Gastrocnemius medialis (tissue), 4 donors: ENCODE measurements around the gene SCARB2. TPM values are rescaled to one million over a fixed set of nuclear protein-coding genes. Genes with fewer than 3 reads are reported as not detected.

Experiments
- ATAC-seq, 2 donors: fragments of 150-250 bp; one replicate each; pipeline ENCODE4 v1.9.1; 2016
- DNase-seq, 2 donors: peaks; one replicate each; pipeline ENCODE4 v3.0.0-alpha.2; 2019
- H3K27ac ChIP-seq, 4 donors: fragments of 200-600 bp; sonication (generic); 1 replicate in 1 of 4; 2 replicates in 3 of 4; pipeline ENCODE4 v1.5.1; 2016 to 2018; ENCODE audit warnings: mild to moderate bottlenecking in 2 of 4, moderate library complexity in 1 of 4
- H3K27me3 ChIP-seq, 3 donors: fragments of 200-600 bp; sonication (generic) in 2 of 3; 1 replicate in 1 of 3; 2 replicates in 2 of 3; pipeline versions ENCODE4 v1.5.1 to v1.6.0; 2016 to 2019; ENCODE audit warnings: mild to moderate bottlenecking in 1 of 3, moderate library complexity in 1 of 3
- H3K36me3 ChIP-seq, 2 donors: fragments of 200-600 bp; sonication (generic) in 1 of 2; one replicate each; pipeline ENCODE4 v1.5.1; 2017 to 2018
- H3K4me1 ChIP-seq, 2 donors: fragments of 200-600 bp; sonication (generic) in 1 of 2; one replicate each; pipeline ENCODE4 v1.5.1; 2016 to 2017; ENCODE audit warnings: mild to moderate bottlenecking in 2 of 2
- H3K4me3 ChIP-seq, 4 donors: fragments of 200-600 bp; sonication (generic) in 3 of 4; 1 replicate in 1 of 4; 2 replicates in 3 of 4; pipeline ENCODE4 v1.5.1; 2016 to 2019; ENCODE audit warnings: mild to moderate bottlenecking in 2 of 4
- H3K9me3 ChIP-seq, 3 donors: fragments of 200-600 bp; sonication (generic) in 2 of 3; 1 replicate in 1 of 3; 2 replicates in 2 of 3; pipeline ENCODE4 v1.5.1; 2016 to 2019
- POLR2A ChIP-seq, 2 donors: fragments of 450-650 bp; IDR thresholded peaks; one replicate each; pipeline ENCODE4 v1.6.1; 2017; ENCODE audit warnings: antibody characterized with exemption in 2 of 2, mild to moderate bottlenecking in 2 of 2, moderate library complexity in 2 of 2
- in situ Hi-C, 4 donors: fragments of 200-750 bp; cut with MboI; loops; one replicate each; pipeline versions ENCODE4 v1.15.0 to v1.8.0; 2017; ENCODE audit warnings: low sequenced_read_pairs in 4 of 4
- intact Hi-C: fragments of 100-400 bp; cut with DNase I; formaldehyde crosslinking; loops from one replicate; pipeline ENCODE4 v1.15.1; 2023; ENCODE audit warnings: low total_unique reads
- total RNA-seq, 4 donors: library from RNA; depleted of rRNA; stranded (reverse); fragments of >200 nt; gene quantifications; one replicate each; pipeline versions ENCODE4 v1.1.0 to v1.2.3, GENCODE V29; 2016
- TF ChIP-seq, protein P1 (sequence below), 5 experiments: fragments of 450-650 bp in 3 of 5; fragments of 200-600 bp in 2 of 5; sonication (generic) in 2 of 5; IDR thresholded peaks in 4 of 5; conservative IDR thresholded peaks in 1 of 5; 1 replicate in 4 of 5; 2 replicates in 1 of 5; pipeline ENCODE4 v1.5.1; 2016 to 2019; ENCODE audit warnings: antibody characterized with exemption in 5 of 5, mild to moderate bottlenecking in 3 of 5, moderate library complexity in 3 of 5

Gene SCARB2
- total RNA-seq, 4 donors from 2014 or later: 91.3 to 292 (median 186) TPM

DNA sequence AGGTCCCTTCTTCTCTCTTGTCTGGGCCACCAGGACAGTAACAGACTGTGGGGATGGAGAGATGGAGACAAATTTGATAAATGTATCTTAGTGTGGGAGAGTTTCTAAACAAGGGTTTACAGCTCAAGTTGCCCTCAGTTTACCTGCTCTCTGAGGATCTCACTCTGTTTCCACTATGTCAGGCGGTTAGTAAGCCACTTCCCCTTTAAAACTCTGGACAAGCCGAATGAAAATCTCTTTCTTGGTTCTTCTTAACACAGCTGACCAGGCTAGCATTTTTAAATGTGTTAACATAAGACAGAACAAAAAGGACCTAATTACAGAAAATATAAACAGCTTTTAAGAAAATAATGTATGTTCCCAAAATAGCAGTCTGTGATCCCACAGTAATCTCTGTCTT, 2.9 kb upstream of the SCARB2 start:
- H3K36me3 ChIP-seq: no peaks in the 10 kb centered on the region
- TF ChIP-seq POLR2A (IDR thresholded peaks at IDR 0.05): no peak
- TF ChIP-seq, protein P1, sequence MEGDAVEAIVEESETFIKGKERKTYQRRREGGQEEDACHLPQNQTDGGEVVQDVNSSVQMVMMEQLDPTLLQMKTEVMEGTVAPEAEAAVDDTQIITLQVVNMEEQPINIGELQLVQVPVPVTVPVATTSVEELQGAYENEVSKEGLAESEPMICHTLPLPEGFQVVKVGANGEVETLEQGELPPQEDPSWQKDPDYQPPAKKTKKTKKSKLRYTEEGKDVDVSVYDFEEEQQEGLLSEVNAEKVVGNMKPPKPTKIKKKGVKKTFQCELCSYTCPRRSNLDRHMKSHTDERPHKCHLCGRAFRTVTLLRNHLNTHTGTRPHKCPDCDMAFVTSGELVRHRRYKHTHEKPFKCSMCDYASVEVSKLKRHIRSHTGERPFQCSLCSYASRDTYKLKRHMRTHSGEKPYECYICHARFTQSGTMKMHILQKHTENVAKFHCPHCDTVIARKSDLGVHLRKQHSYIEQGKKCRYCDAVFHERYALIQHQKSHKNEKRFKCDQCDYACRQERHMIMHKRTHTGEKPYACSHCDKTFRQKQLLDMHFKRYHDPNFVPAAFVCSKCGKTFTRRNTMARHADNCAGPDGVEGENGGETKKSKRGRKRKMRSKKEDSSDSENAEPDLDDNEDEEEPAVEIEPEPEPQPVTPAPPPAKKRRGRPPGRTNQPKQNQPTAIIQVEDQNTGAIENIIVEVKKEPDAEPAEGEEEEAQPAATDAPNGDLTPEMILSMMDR (IDR thresholded peaks at IDR 0.05 in 4 of 5, conservative IDR thresholded peaks at IDR 0.05 in 1 of 5): no peak
- ATAC-seq: no peak
- H3K27me3 ChIP-seq: no peaks in the 10 kb centered on the region
- intact Hi-C loops (loop anchor here (10.0 kb wide), 2 partner anchors 492 to 858 kb away; partner anchors contain the start of genes CCNI and USO1), in situ Hi-C loops (no loop called here)
- H3K9me3 ChIP-seq: no peaks in the 10 kb centered on the region
- H3K27ac ChIP-seq: peak overlapping the region; percentile 90 to 97 (median 96)
- no peak for DNase-seq
- H3K4me3 ChIP-seq: no peak overlapping the region
- H3K4me1 ChIP-seq: peaks cover 66 to 69% of the 10 kb centered on the region in 2 donors

DNA sequence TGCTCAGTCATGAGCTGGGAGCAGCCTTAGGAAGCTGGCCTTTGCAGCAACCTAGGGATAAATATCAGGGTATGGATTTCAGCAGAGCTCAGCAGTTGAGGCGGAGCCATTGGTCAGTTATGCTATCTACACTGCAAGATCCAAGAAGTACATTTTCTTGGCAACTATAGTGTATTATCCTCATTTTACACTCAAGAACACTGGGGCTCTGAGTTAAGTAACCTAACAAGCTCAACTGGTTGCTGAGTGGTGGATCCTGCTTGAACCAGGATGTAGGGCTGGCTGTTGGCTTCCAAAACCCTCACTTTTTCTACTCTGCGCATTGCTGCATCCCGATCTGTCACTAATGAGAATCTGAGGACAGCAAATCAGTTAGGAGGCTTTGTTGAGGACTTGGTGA, 1.5 kb upstream of the SCARB2 start:
- intact Hi-C loops: loop anchor here (2.0 to 10.0 kb wide), 3 partner anchors 16 to 860 kb away; partner anchors contain the start of genes CCNI and USO1
- Histone ChIP-seq H3K27ac (peak overlapping the region; percentile 90 to 97 (median 96)), H3K9me3 (no peaks in the 10 kb centered on the region), H3K4me3 (peak overlapping the region in 2 of 4 donors; percentile 57 to 71), H3K36me3 (no peaks in the 10 kb centered on the region), H3K4me1 (peaks cover 80 to 81% of the 10 kb centered on the region in 2 donors), H3K27me3 (no peaks in the 10 kb centered on the region)
- TF ChIP-seq, protein P1 (IDR thresholded peaks at IDR 0.05 in 4 of 5, conservative IDR thresholded peaks at IDR 0.05 in 1 of 5): no peak
- no peak for TF ChIP-seq POLR2A (IDR thresholded peaks at IDR 0.05)
- ATAC-seq: peak; percentile 41 to 44
- peak; percentile 40 to 68 for DNase-seq
- in situ Hi-C loops: no loop called here

DNA sequence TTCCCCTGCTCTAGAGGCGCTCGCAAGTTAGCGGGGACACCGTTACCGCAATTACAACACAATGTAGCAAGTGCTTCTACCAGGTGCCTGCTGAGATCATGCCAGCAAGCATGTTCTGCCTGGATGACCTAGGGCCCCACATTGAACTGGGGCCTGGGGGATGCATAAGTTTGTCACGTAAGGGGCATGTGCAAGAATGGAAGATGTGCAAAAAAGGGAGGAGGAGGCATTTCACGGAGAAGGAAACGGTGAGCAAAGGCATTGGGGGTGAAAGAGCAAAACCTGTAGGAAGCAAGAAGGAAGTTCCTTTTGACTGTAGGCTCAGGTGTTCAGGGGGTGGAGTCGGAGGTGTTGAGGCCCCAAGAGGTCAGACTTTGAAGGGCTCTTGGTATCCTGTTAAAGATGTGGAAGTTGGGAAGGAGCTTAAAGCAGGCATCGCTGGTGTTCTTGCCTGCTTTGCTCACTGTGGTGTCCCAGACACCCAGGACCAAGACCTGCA, 602 bp upstream of the SCARB2 start:
- peak overlapping the region; percentile 90 to 97 (median 96) for H3K27ac ChIP-seq
- H3K36me3 ChIP-seq: no peaks in the 10 kb centered on the region
- no peak for DNase-seq
- peaks cover 81 to 82% of the 10 kb centered on the region in 2 donors for H3K4me1 ChIP-seq
- in situ Hi-C loops: no loop called here
- no peak for TF ChIP-seq POLR2A (IDR thresholded peaks at IDR 0.05)
- TF ChIP-seq, protein P1 (IDR thresholded peaks at IDR 0.05 in 4 of 5, conservative IDR thresholded peaks at IDR 0.05 in 1 of 5): peak in 1 of 5 experiments; percentile 5
- intact Hi-C loops: loop anchor here (2.0 to 10.0 kb wide), 3 partner anchors 15 to 861 kb away; partner anchors contain the start of genes CCNI and USO1
- ATAC-seq: peak; percentile 32 to 61
- no peaks in the 10 kb centered on the region for H3K9me3 ChIP-seq
- H3K27me3 ChIP-seq: no peaks in the 10 kb centered on the region
- peak overlapping the region; percentile 49 to 83 (median 64) for H3K4me3 ChIP-seq

DNA sequence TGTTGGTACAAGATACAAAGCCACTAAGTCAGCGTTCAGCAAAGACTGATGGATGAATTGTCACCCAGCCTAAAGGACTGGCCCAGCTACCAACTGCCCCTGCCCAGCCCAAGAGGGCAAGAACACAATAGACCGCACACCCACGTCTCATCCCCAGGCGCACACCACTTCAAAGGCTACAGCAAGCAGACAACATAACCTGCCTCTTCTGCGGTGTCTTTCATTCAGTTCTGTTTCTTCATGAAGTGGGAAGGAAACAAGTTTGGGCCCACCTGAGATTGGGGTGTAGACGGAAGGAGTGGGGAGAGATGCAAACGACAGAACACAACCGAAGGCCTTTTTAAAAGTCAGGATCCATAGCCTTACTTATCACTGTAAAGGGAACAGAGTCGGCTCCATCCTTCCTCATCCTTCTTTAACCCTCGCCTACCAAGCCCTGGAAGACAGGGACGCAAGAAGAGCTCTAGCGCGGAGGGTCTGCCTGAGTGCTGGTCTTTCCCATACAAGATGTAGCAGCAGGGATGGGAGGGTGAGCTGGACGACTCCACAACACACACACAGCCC, 691 bp downstream of the SCARB2 start:
- peak; percentile 3 to 34 for ATAC-seq
- peaks cover 82 to 83% of the 10 kb centered on the region in 2 donors for H3K4me1 ChIP-seq
- intact Hi-C loops: loop anchor here (10.0 kb wide), 2 partner anchors 488 to 862 kb away; partner anchors contain the start of genes CCNI and USO1

More for the DNA sequence above, 691 bp downstream of the SCARB2 start:
- H3K27me3 ChIP-seq: no peaks in the 10 kb centered on the region
- in situ Hi-C loops: no loop called here
- DNase-seq: no peak
- H3K4me3 ChIP-seq: peak overlapping the region; percentile 71 to 98 (median 86)
- peak overlapping the region; percentile 90 to 97 (median 96) for H3K27ac ChIP-seq
- TF ChIP-seq, protein P1 (IDR thresholded peaks at IDR 0.05 in 4 of 5, conservative IDR thresholded peaks at IDR 0.05 in 1 of 5): no peak
- no peak for TF ChIP-seq POLR2A (IDR thresholded peaks at IDR 0.05)
- H3K36me3 ChIP-seq: no peaks in the 10 kb centered on the region
- H3K9me3 ChIP-seq: no peaks in the 10 kb centered on the region
